NCI-H2081 (cell line): ENCODE data around the gene PREX1.

Source experiments
- DNase-seq, 2 experiments: peaks; one replicate each; lab custom pipeline; 2025; lab: John Stamatoyannopoulos, UW

The PREX1 gene

DNA sequence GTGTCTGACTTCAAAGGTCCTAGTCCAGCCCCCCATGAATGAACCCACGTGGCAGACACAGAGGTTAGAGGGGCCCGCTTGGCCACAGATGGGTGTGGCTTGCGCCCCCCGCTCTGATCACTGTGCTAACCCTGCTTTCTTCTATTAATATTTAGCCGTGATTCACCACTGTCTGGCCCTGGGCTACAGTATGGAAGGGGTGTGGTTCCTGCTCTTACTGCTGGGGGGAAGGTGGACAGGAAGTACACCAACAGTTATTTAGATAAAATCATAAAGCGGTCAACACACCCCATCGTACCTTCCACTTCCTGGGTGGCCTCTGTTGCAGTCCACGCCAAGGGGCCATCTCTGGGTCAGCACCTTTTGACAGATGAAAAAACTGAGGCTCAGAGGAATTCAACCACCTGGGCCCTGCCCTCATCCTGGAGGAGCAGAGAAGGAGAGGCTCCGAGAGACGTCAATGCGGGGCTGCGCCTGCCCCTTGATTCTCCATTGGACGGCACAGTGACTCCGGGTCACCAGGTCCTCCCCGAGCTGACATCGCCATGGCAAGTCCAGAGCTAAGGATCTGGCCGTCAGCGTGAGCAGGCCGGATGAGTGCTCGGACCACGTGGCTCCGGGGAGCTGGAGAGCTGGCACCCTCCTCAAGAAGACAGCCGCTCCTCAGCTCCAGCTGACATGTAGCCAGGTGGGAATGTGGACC is 206.3 kb downstream of the PREX1 start:
- DNase-seq: no peak

- DNase-seq: peak; percentile 78 to 82
These were observed 207.1 kb downstream of the PREX1 start for GRCh38 chr20:48620507-48621375.

GRCh38 chr20:48620154-48620506 is 207.7 kb downstream of the PREX1 start:
- DNase-seq: no peak

GRCh38 chr20:48619126-48620101 is 208.4 kb downstream of the PREX1 start:
- peak in 1 of 2 experiments; percentile 25 for DNase-seq

DNA sequence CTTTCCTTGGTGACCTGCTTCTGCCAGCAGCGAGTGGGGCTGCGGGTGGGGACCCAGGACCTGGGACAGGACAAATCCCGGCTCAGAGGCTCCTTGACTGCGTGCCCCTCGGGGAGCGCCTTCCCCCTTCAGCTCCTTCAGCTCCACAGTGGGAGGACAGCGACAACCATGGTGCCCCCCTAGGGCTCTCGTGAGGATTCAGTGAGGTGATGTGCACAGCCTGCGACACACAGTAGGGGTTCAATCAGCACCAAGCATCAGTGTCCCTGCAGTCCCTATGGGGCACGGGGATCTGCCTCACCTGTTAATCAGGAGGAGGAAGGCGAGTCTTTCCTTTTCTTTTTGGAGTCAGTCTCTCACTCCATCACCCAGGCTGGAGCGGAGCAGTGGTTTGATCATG is 209.2 kb downstream of the PREX1 start:
- no peak for DNase-seq

DNA sequence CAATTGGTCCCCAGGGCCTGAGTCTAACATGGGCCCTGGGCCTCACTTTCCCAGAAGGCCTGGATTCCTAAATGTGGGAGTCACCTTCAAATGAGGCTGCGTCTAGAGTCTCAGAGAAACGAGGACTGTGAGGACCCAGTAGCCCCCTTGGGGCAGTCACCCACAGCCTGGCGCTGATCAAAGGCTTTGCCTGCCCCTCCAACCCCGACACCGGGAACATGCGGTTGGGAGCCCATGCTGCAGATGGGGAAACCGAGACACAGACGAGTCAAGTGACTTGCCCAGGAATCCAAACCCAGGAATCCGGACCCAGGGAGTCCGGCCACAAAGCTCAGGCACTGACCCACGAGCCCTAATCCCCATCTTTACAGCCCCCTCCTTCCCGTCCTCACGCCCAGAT is 209.7 kb downstream of the PREX1 start:
- DNase-seq: no peak

DNA sequence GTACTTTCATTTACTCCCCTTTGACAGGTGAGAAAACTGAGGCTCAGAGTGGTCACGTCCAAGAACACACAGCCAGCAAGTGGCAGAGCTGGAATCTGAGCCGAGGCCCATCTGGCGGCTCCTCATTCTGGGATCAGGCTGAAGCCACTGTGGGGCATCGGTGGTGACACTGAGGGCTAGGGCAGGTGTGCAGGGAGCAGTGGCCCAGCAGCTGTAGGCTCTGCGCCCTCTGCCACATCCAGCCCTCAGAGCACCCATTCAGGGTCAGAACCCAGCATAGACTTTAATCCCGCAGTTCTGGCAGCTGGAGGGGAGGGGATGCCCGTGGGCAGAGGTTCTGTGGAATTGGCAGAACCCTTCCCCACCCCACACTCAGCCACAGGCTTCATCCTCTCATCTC is 210.3 kb downstream of the PREX1 start:
- no peak for DNase-seq

DNA sequence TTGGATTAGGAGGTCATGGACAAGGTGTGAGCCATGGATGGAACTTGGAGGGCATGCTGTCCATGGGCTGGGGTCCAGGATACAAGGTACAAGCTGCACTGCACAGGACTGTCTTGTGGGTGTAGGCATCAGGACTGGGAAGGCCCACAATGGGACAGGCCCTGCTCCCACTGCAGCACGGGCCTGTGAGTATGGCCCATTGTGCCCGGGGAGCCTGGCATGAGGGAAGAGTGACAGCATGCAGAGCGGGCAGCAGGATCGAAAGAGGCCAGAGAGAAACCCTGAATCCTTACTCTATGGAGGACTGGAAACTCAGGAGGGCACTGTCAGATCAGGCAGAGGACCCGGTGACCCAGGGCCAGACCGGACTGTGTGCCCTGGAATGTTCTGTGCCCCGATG is 211.3 kb downstream of the PREX1 start:
- DNase-seq: no peak

GRCh38 chr20:48615871-48616270 is 211.9 kb downstream of the PREX1 start:
- no peak for DNase-seq

GRCh38 chr20:48614593-48615274 is 213.1 kb downstream of the PREX1 start:
- DNase-seq: no peak

DNA sequence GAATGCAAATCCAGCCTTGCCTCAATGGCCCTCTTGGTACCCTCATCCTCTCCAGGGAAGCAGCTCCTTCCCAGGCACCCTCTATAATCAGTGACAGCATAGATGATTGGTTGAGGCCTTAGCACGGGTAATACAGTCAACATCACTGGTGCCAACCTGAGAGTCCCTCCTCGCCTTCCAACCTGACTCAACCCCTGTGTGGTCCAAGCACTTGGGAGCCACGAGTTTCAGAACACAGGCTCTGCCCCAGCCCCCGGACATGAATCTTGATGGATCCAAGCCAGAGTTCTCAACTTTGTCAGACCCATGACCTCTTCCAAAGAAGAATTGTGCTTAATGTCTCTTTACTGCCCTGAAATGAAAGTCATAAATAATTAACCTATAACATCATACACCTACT is 213.9 kb downstream of the PREX1 start:
- no peak for DNase-seq

DNA sequence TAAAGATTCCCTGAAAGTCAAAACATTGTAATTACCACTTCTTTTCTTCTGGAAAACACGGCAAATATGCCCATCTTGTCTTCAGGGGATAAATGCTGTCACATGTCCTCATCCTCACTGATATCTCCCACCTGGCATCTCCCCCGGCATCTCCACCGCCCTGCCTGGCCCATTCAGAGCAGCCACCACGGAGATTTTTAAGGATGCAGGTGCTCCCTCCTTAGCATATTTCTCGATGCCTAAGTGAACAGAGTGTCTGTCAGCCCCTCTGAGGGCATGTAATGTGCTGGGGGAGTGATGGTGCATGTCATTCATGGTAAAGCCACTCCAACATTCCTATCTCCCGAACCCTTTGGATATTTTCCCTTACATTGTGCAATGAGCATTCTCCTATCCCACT is 215.5 kb downstream of the PREX1 start:
- DNase-seq: no peak

- DNase-seq: no peak
These were observed 216.8 kb downstream of the PREX1 start for GRCh38 chr20:48610996-48611395.

- no peak for DNase-seq
These were observed 218.3 kb downstream of the PREX1 start for GRCh38 chr20:48609491-48609978.

DNA sequence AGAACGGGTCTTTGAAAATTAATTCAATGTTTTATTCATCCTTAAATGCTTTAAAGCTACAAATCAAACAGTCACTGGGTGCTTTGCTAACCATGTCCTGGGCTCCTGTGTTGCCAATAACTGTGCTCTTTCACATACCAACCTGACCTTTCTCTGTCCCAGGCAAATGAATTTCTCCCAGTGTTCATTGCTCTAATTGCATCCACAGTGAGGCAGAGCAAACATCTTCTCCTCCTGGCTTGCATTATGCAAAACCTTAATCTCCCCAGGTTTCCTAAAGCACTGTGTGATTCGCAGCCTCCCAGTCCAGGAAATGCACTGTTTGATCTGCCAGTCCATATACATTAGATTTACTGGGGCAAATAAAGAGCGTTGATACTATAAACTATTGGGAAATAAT is 219.0 kb downstream of the PREX1 start:
- DNase-seq: peak in 1 of 2 experiments; percentile 12

- no peak for DNase-seq
These were observed 220.3 kb downstream of the PREX1 start for GRCh38 chr20:48607544-48607865.

- no peak for DNase-seq
These were observed 220.8 kb downstream of the PREX1 start for GRCh38 chr20:48606841-48607543.

DNA sequence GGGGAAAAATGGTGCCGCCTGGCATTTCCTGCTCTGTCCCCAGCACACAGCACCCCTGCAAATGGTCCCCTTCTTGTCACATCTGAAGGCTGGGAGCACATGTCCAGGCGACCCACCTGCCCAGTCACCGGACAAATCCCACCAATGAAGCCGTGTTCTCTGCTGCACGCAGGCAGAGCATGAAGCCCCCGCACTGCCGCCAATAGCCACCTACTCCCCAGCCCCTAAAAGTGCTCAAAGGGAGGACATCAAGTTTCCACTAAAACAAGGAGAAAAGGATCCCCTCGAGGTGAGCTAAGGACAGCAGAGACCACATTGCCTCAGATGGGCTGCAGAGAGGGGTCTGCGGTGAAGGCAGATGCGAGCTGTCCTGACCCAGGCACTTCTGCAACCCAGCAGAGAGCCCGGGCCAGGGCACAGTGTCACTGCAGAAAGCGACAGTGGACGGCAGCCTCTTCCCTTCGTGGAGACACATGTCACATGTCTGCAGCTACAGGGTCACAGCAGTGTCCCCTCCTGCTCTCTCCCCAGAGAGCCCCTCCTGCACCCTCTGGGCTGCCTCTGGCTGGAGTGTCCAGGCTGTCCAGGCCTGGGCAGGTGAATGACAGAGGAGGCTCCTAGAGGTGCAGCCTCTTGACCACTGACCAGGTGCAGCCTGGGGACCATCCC is 221.5 kb downstream of the PREX1 start:
- DNase-seq: no peak

- DNase-seq: no peak
These were observed 222.2 kb downstream of the PREX1 start for GRCh38 chr20:48605364-48606171.

GRCh38 chr20:48604936-48605335 is 222.9 kb downstream of the PREX1 start:
- no peak for DNase-seq
